GM21619 (cell line): ENCODE measurements around the gene SF3A2.
A peak's percentile ranks its signal among the peaks of the same experiment; 100 is the strongest.
"Not testable (repeated sequence)": the region's sequence is repeated elsewhere in the genome, so short reads cannot be mapped to it uniquely, and the experiment has no call there.

Experiments used
- ATAC-seq: cut with Tn5 transposase; IDR thresholded peaks from one replicate; pipeline ENCODE4 v1.9.1; 2021; ENCODE audit not compliant: unreplicated experiment

Gene SF3A2, protein sequence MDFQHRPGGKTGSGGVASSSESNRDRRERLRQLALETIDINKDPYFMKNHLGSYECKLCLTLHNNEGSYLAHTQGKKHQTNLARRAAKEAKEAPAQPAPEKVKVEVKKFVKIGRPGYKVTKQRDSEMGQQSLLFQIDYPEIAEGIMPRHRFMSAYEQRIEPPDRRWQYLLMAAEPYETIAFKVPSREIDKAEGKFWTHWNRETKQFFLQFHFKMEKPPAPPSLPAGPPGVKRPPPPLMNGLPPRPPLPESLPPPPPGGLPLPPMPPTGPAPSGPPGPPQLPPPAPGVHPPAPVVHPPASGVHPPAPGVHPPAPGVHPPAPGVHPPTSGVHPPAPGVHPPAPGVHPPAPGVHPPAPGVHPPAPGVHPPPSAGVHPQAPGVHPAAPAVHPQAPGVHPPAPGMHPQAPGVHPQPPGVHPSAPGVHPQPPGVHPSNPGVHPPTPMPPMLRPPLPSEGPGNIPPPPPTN

DNA sequence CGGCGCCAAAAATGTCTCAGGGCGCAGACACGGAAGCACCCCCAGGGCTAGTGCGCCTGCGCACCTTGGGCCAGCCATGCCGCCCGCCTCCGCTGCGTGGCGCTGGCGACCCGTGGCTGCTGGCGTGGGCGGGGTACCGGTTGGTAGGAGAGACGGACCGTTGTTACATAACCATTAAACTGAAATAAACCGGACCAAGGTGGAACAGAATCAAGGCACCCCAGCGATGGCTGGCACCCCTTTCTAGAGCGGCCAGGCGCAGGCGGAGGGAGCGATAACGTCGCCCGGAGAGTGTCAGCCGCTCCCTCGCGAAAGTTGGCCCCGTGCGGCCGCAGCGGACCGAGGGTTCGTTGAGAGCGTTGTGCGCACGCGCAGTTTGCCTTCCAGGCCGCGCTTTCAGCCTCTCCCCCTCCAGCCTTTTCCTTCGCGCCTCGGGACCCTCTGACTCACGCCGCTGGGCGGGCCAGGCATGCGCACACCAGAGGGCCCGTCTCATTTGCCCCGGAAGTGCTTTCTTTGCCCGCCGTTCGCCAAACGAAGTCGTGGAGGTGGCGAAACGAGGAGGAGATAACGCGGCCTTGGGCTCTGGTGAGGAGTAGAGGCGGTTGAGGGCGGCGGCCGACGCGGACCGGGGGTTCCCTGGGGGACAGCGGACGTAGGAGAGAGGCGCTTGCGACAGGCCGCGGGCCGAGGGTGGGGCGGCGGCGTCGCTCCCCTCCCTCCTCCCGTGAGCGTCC, at the start of gene SF3A2, which contains the start of gene PLEKHJ1:
TSS of gene SF3A2 (plus strand) at position 511 of the 737 bp plus-strand sequence. CDS start 6,595 bp downstream, outside the sequence.
TSS of gene PLEKHJ1 (minus strand) at position 16 of the 737 bp plus-strand sequence. CDS start 81 bp downstream, outside the sequence.
- peak; percentile 61 for ATAC-seq

DNA sequence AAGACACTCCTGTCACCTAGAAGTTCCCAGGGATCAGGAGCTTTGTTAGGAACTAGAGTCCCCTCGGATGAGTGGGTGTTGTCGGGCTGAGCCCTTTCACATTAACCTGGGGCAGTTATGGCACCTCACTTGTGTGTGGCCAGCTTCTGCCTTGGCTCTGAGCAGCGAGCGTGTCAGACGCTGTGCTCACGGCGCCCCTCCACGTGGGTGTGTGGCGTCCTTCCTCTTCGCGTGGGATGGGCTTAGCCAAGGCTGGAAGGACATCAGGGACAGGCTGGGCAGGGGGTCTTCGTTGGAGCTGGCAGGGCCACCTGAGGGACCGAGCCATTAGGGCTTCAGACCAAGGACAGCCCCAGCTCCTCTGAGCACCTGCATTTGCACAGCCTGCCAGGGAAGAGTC, 49.5 kb upstream of the SF3A2 start:
- ATAC-seq, result no peak

DNA sequence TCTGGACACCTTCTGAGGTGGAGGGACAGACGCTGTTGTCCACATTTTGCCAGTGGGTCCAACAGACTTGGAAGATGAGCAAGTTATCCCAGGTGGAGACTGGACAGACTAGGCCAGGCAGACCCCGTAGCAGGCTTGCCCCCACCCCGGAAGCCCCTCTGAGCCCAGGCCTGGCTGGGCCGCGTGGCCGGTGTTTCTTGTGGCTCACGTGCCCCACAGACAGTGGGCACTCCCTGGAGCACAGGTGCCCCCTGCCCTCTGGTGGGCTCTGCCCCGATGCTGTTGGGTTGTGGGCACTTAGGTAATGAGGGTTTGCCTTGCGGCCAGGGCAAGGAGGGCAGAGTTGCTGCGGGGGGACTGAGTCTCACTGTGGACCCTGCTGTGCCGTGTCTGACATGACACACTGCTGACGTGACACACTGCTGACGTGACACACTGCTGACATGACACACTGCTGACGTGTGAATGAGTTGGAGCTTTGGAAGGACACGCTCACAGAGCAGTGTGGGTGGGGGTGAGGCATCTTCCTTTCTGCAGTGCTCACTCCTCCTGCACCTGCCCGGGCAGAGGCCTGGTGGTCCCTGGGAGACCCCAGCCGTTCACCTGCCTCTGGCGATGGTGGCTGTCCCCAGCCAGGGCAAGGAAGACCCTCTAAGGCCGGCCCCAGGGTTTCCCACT, 47.8 kb upstream of the SF3A2 start:
- ATAC-seq, result no peak

DNA sequence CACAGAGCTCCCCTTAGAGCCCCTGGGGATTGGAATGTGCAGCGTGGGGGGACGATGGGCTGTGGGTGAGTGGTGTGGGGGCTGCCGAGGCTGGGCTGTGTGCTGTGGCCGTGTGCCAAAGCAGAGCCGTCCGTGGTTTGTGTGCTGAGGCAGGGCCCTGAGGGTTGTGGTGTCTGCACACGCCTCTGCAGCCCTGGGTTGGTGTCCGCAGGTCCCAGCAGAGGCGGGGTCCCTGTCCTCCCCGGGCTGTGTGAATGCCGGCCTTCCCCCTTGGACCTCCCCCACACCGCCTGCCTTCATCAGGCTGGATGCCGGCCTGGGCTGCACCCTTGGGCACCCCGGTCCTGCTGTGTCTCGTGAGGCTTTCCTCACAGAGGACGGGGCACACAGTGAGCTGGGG, 46.7 kb upstream of the SF3A2 start:
- no peak for ATAC-seq

DNA sequence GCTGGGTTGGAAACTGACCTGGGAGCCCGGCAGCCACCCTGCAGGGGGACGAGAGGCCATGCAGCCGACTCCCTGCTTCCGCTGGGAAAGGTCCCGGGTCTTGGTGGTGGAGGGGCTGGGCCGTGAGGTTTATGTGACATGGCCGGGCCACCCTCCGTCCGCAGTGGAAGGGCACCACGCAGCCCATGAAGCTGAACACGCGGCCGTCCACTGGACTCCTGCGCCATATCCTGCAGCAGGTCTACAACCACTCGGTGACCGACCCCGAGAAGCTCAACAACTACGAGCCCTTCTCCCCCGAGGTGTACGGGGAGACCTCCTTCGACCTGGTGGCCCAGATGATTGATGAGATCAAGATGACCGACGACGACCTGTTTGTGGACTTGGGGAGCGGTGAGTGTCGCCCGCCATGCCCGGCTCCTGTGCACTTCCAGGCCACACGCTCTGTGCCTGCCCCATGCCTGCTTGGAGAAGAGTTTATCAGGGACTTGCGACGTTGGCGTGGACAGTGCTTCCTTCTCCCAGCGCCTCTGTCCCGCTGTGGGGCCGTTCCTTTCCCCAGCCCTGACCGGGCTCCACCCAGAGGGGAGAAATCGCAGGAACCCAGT, 45.7 kb upstream of the SF3A2 start:
- ATAC-seq, result no peak

DNA sequence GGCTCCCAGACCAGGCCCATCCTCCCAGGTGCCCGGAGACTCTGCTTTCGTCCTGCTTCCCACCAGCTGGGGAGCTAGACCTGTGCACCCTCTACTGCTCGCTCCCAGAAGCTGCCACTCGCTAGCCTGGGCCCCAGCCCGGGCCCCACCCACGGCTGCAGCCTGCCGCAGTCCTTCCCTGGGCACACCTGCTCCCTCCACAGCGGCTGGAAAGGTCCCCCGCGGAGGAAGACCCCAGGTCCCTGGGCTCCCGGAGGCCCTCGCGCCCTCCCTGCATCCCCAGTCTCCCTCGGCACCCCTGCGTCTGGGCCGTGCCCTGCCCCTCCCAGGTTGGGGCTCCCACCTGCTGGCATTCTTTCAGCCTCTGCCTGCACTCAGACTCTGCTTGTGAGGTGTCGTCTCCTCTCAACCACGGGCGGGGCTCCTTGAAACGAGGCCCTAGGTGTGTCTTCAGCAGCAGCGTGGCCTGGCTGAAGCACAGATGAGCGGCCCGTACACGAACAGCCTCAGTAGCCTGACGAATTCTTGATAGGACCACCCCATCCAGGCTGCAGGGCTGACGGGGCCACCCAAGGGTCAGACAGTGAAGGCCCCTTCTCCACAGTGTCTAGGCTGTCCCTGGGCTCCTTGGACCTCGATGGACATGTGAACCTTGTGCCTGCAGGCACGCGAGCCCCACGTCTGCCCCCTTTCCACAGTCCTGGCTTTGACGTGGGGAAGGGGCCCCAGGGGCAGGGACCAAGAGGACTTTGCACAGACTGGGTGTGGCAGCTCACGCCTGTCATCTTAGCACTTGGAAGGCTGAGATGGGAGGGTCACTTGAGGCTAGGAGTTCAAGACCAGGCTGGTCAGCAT, 44.9 kb upstream of the SF3A2 start:
- ATAC-seq, result no peak

DNA sequence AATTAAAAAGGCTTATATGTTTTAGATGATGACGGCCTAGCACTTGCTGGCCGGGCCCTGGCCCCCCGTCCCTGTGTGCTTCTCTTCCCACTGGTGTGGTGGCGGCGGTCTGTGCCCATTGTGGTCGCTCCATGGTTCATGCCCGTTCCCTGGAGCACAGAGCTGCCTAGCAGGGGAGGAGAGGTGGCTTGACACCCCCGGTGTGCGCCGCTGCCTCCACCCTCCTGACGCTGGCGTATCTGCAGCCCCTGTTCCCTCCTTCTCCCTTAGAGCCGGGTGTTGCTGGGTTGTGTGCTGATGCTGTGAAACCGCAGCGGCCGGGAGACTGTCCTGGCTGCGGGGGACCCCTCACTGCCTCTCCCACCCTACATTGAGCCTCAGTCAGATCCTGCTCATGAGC, 43.8 kb upstream of the SF3A2 start:
- ATAC-seq, result no peak

DNA sequence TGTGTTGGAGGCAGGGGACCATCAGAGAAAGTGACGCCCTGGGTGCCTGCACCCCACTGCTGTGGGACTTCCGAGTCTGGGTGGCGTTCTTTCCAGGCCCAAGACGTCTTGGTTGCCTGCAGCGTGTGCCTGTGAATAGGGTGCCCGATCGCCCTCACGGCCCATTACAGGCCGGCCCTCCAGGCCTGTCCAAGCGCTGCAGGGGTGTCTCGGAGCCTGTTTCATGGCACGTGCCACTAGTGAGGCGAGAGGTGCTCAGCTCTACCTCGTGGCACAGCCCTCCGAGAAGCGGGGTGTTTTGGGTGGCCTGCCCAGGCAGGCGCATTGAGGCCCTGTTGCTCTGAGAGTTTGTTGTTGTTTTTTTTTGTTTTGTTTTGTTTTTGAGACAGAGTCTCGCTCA, 42.8 kb upstream of the SF3A2 start:
- no peak for ATAC-seq

DNA sequence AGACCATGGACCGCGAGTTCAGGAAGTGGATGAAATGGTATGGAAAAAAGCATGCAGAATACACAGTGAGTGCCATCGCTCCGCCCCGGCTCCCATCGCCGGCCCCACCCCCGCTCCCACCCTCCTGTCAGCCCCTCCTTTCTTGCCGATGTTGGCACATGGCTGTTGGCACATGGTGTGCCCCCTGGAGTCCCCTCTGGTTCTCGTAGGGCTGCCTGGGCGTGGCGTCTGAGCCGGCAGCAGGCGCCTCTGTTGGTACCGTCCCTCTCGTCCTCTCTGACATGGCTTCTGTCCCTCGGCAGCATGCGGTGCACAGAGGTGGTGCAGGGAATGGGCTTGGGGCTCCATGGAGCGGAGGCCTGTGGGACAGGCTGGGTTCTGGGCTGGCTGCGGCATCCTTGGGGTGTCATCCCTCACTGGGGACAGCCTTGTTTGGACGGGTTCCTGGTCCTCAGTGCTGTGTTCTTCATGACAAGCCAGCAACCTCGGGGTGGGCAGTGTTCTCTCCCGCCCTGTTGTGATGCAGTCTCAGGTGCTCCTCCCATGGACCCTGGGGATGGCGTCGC, 42.0 kb upstream of the SF3A2 start:
- no peak for ATAC-seq

DNA sequence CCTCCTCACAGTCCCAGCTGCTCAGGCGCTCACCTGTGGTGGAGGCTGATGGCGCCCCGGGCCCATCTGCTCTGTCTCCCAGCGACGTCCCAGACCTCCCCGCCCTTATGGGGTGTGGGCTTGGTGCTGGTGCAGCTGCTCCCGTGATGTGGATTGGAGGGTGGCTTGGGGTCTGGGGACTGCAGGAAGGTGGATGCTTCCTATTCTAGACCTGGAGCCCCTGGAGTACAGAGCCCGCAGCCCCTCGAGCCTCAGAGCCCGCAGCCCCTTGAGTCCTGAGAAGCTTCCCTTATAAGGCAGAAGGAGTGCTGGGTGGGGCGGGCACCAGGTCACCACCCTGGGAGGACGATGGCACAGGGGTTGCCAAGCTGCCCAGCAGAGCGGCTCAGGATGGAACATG, 41.3 kb upstream of the SF3A2 start:
- no peak for ATAC-seq

DNA sequence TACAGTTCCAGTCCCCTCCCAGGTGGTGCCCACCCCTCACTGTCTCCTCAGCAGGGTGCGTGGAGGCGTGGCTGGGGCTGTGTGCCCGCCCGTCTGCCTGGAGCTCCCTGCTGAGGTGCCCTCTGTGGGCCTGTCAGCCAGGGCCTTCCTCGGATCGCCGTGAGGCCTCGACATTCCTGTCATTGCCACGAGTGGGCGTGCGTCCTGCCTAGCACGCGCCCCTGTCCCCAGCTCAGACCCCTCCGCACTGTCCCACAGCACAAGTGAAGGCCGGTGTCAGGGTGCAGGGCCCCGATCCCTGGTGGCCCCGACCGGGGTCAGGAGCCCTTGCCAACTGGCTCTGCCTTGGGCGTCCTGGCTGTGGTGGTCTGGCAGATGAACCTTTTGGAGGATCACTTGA, 40.7 kb upstream of the SF3A2 start:
- ATAC-seq, result no peak

DNA sequence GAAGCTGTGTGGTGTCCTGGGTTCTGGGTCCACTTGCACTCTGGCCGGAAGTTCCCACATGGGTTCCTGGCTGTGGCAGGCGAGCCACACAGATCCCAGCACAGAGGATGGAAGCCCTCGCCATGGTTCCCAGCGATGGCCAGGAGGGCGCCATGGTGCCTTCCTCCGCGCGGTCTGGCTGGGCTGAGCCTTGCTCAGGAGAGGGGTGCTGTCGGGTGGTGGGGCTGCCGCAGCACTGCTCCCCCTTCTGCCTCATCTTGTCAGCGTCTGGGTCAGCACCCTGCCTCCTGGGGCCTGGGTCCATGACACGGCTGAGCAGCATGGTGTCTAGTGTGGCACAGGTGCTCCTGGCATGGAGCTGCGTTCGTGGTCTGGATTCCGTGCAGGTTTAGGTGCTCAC, 39.4 kb upstream of the SF3A2 start:
- ATAC-seq, result no peak

DNA sequence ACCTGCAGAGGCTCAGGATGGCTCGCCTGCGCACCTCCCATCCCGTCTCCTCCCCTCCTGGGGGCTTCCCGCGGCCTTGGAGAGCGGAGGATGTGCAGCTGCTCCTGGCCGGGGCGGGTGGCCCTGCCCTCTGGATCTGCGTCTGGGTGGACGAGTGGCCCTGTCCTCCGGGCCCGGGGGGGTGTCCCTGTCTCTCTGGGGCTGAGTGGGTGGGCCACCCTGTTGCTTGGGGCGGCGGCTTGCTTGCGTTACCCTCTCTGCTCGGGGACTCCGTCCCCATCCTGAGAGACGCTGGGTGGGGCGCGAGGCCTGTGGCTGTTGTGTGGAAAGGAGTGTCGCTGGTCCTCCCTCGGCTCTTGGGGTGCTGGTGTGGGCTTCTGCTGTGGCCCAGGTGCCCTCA, 38.3 kb upstream of the SF3A2 start:
- ATAC-seq, result no peak

DNA sequence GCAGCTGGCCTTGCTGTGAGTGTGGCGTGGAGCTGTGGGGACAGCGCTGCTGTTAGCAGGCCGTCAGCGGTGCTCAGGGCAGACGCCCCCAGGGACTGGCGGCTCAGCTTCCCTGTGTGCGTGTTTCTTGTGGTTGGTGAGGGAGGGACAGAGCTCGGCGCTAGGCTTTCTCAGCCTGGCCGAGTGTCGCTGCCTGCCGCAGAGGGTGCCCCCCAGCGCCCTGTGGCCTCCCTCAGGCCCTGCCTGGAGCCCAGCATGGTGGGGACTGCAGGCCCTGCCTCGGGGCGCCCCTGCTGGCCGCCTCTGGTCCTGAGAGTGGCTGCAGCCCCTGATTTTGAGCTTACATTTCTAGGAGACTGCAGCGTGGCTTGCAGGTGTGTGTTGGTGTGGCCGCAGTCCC, 37.4 kb upstream of the SF3A2 start:
- ATAC-seq, result no peak

DNA sequence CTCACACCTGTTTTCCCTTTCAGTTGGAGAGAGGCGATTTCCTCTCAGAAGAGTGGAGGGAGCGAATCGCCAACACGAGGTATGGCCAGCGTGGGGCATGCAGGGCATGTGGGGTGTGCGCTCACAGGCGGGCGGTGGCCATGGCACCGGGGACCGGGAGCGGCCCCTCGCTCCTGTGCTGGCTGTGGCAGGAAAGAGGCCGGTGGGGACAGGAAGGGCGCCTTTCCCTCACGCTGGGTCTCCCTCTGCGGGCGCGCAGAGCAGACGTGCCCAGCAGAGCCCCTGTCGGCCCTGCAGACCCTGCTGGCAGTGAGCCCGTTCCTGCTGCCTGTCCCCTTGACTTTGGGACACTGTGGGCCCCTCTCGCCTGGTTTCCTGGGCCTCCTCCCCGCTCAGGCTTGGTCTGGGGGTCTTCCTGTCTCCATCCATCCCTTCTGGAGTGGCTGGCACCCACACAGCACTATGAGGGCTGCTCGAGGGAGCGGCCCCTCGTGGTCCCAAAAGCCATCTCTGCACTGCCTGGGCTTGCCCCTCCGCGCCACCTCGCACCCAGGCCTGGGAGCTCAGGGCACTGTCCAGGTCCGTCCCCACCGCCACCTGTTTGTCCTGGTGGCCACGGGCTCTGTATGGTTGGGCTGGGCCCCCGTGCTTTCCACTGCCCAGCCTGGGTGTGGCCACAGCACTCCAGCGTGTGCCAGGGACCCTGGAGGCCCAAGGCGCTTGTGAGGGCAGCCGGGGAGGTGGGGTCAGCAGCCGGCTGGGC, 36.6 kb upstream of the SF3A2 start:
- ATAC-seq, result no peak

DNA sequence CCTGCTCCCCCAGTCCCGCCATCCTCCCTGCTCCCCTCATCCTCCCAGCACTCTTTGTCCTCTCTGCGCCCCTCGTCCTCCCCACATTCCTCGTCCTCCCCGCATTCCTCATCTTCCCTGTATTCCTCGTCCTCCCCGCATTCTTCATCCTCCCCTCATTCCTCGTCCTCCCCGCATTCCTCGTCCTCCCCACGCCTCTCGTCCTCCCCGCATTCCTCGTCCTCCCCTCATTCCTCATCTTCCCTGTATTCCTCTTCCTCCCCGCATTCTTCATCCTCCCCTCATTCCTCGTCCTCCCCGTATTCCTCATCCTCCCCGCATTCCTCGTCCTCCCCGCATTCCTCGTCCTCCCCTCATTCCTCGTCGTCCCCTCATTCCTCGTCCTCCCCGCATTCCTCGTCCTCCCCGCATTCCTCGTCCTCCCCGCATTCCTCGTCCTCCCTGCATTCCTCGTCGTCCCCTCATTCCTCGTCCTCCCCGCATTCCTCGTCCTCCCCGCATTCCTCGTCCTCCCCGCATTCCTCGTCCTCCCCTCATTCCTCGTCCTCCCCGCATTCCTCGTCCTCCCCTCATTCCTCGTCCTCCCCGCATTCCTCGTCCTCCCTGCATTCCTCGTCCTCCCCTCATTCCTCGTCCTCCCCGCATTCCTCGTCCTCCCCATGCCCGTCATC, 35.9 kb upstream of the SF3A2 start:
- ATAC-seq, result not testable (repeated sequence)

DNA sequence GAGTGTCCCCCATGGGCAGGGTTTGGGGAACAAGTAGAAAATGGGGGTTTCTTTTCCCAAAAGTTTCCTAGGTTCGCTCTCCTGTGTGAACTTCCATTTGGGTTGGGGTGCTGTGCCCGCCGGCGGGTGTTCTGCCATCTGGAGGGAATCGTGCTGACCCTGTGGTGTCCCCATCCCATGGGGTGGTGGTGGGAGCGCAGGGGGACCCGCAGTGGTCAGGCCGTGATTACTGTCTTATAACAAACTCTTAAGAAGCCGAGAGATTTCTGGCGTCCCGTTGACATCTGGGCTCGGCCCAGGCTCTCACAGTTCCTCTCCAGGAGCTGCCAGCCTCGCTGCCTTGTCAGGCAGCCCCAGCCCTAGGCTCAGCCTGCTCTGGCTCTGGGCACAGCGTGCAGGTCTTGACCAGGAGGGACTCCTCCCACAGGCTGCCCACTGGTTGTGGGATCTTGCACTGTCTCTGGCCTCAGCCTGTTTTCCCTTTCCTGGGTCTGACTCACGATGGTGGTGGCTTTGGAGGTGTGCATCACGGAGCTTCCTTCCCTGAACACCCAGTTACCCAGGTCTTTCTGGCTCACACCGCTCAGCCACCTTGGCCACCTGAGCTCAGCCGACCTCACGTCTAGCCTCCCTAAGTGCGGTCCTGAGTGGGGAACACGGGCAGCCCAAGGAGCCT, 35.0 kb upstream of the SF3A2 start:
- no peak for ATAC-seq

DNA sequence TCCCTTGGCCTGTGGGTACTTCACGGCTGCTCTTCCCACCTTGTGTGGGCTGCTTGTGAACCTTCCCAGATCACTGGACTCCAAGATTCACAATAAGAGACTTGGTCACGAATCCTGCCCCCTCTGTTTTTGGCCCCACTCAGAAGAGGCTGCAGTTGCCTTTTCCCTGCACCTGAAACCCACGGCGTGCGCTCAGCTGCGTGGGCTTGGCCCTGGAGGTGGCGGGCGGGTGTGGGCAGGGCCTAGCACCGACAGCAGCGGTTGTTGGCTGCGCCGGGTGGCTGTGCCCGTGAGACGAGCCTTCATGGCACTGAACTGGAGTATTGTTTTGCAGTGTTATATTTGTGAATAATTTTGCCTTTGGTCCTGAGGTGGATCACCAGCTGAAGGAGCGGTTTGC, 34.3 kb upstream of the SF3A2 start:
- no peak for ATAC-seq
